Prostate gland (tissue), 2 donors: ENCODE measurements around the gene THRB. TPM values are rescaled to one million over a fixed set of nuclear protein-coding genes. Genes with fewer than 3 reads are reported as not detected.

ENCODE experiments used
- DNase-seq: peaks from one replicate; pipeline ENCODE4 v3.0.0-alpha.2; 2019; ENCODE audit warnings: low spot score
- H3K27ac ChIP-seq, 2 donors: fragments of 200-600 bp; sonication (generic); 2 replicates each; pipeline ENCODE4 v1.5.1; 2017 to 2019
- H3K27me3 ChIP-seq: fragments of 200-600 bp; sonication (generic); replicated peaks from 2 replicates; pipeline ENCODE4 v1.5.1; 2019; ENCODE audit not compliant: insufficient read depth
- H3K36me3 ChIP-seq, 2 donors: fragments of 200-600 bp; sonication (generic); 1 replicate in 1 of 2; 2 replicates in 1 of 2; pipeline versions ENCODE4 v1.5.1 to v1.8.1; 2017 to 2019
- H3K4me1 ChIP-seq: fragments of 200-600 bp; sonication (generic); replicated peaks from 2 replicates; pipeline ENCODE4 v1.5.1; 2019
- H3K4me3 ChIP-seq, 2 donors: fragments of 200-600 bp; sonication (generic); 2 replicates each; pipeline ENCODE4 v1.5.1; 2017 to 2019
- H3K9me3 ChIP-seq: fragments of 200-600 bp; sonication (generic); 2 replicates; pipeline ENCODE4 v1.5.1; 2017
- CTCF ChIP-seq, 4 experiments: fragments of 200-600 bp in 2 of 4; fragments of 450-650 bp in 2 of 4; sonication (generic) in 2 of 4; IDR thresholded peaks; 1 replicate in 3 of 4; 2 replicates in 1 of 4; pipeline ENCODE4 v1.5.1; 2016 to 2019; ENCODE audit warnings: antibody characterized with exemption in 4 of 4, mild to moderate bottlenecking in 2 of 4, moderate library complexity in 2 of 4
- POLR2A ChIP-seq: fragments of 450-650 bp; IDR thresholded peaks from one replicate; pipeline ENCODE4 v1.6.1; 2016; ENCODE audit warnings: antibody characterized with exemption, mild to moderate bottlenecking
- POLR2AphosphoS5 ChIP-seq: sonication (generic); formaldehyde crosslinking; IDR thresholded peaks from one replicate; pipeline ENCODE4 v1.6.1; 2017; ENCODE audit warnings: antibody characterized with exemption
- WGBS: methylation state at CpG from one replicate; pipeline ENCODE4 v1.1.5; 2018; 5-methylcytosine and 5-hydroxymethylcytosine counted together
- intact Hi-C: fragments of 100-400 bp; cut with DNase I; formaldehyde crosslinking; loops from one replicate; pipeline ENCODE4 v1.14.2; 2022
- total RNA-seq, 2 donors: library from RNA; depleted of rRNA; stranded (reverse); fragments of >200 nt; gene quantifications; one replicate each; pipeline ENCODE4 v1.1.0, GENCODE V29; 2016

THRB gene
- total RNA-seq, 2 donors from 2014 or later: 13.0 to 39.6 TPM

GRCh38 chr3:24087469-24087868 is 407.2 kb downstream of the THRB start:
- Histone ChIP-seq H3K4me1 (no peaks in the 10 kb centered on the region), H3K27ac (no peak overlapping the region), H3K9me3 (no peaks in the 10 kb centered on the region), H3K36me3 (no peaks in the 10 kb centered on the region), H3K4me3 (no peak overlapping the region), H3K27me3 (no peaks in the 10 kb centered on the region)
- TF ChIP-seq CTCF (IDR thresholded peaks at IDR 0.05) (no peak), POLR2A (no peak), POLR2AphosphoS5 (no peak)
- DNase-seq: no peak
- 94% methylated on average over 3 of the region's 3 CpGs for WGBS
- intact Hi-C loops: no loop called here

GRCh38 chr3:24086617-24087404 is 407.8 kb downstream of the THRB start:
- Histone ChIP-seq H3K4me1 (no peaks in the 10 kb centered on the region), H3K36me3 (no peaks in the 10 kb centered on the region), H3K27ac (no peak overlapping the region), H3K4me3 (no peak overlapping the region), H3K27me3 (no peaks in the 10 kb centered on the region), H3K9me3 (no peaks in the 10 kb centered on the region)
- no peak for TF ChIP-seq POLR2AphosphoS5
- no peak for DNase-seq
- WGBS: 33% methylated on average over 2 of the region's 2 CpGs
- intact Hi-C loops: no loop called here

GRCh38 chr3:24086206-24086605 is 408.4 kb downstream of the THRB start:
- Histone ChIP-seq H3K36me3 (no peaks in the 10 kb centered on the region), H3K4me3 (no peak overlapping the region), H3K27me3 (no peaks in the 10 kb centered on the region), H3K9me3 (no peaks in the 10 kb centered on the region), H3K27ac (no peak overlapping the region), H3K4me1 (no peaks in the 10 kb centered on the region)
- no peak for DNase-seq
- no peak for TF ChIP-seq CTCF (IDR thresholded peaks at IDR 0.05)
- TF ChIP-seq POLR2AphosphoS5: no peak
- TF ChIP-seq POLR2A: no peak
- 77% methylated on average over 3 of the region's 3 CpGs for WGBS
- intact Hi-C loops: no loop called here

GRCh38 chr3:24072193-24072592 is 422.5 kb downstream of the THRB start:
- WGBS: 85% methylated on average over 4 of the region's 4 CpGs
- H3K4me1 ChIP-seq: no peaks in the 10 kb centered on the region
- DNase-seq: no peak
- no peaks in the 10 kb centered on the region for H3K9me3 ChIP-seq
- no peaks in the 10 kb centered on the region for H3K36me3 ChIP-seq
- TF ChIP-seq CTCF (IDR thresholded peaks at IDR 0.05): no peak
- no peak overlapping the region for H3K4me3 ChIP-seq
- intact Hi-C loops: no loop called here
- H3K27ac ChIP-seq: no peak overlapping the region
- no peaks in the 10 kb centered on the region for H3K27me3 ChIP-seq

GRCh38 chr3:24069045-24069444 is 425.6 kb downstream of the THRB start:
- Histone ChIP-seq H3K4me1 (no peaks in the 10 kb centered on the region), H3K36me3 (no peaks in the 10 kb centered on the region), H3K27me3 (no peaks in the 10 kb centered on the region), H3K4me3 (no peak overlapping the region), H3K27ac (no peak overlapping the region), H3K9me3 (no peaks in the 10 kb centered on the region)
- intact Hi-C loops: loop anchor here (5.0 kb wide), 1 partner anchor 168 kb away; no protein-coding TSS in a partner anchor
- no peak for DNase-seq
- TF ChIP-seq POLR2AphosphoS5: no peak
- TF ChIP-seq CTCF (IDR thresholded peaks at IDR 0.05): peak in 2 of 4 experiments; percentile 33 to 39
- no peak for TF ChIP-seq POLR2A
- 56% methylated on average over 2 of the region's 2 CpGs for WGBS
